ENCODE data around the gene CFAP107.

The CFAP107 gene

DNA sequence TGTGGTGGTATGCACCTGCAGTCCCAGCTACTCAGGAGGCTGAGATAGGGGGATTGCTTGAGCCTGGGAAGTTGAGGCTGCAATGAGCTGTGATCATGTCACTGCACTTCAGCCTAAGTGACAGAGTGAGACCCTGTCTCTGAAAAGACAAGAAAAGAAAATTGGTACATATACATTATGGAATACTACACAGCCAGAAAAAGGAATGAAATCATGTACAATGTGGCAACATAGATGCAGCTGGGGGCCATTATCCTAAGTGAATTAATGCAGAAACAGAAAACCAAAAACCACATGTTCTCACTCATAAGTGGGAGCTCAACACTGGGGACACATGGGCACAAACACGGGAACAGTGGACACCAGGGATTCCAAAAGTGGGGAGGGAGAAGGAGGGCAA is 7.1 kb upstream of the CFAP107 start:
- no peak for DNase-seq (ENCODE audit: low read depth in 2 of 2)
- TF ChIP-seq, protein P1, sequence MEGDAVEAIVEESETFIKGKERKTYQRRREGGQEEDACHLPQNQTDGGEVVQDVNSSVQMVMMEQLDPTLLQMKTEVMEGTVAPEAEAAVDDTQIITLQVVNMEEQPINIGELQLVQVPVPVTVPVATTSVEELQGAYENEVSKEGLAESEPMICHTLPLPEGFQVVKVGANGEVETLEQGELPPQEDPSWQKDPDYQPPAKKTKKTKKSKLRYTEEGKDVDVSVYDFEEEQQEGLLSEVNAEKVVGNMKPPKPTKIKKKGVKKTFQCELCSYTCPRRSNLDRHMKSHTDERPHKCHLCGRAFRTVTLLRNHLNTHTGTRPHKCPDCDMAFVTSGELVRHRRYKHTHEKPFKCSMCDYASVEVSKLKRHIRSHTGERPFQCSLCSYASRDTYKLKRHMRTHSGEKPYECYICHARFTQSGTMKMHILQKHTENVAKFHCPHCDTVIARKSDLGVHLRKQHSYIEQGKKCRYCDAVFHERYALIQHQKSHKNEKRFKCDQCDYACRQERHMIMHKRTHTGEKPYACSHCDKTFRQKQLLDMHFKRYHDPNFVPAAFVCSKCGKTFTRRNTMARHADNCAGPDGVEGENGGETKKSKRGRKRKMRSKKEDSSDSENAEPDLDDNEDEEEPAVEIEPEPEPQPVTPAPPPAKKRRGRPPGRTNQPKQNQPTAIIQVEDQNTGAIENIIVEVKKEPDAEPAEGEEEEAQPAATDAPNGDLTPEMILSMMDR (IDR thresholded peaks at IDR 0.05; ENCODE audit: low read depth, low read length): no peak
- H3K4me3 ChIP-seq (replicated peaks in 1 of 2; ENCODE audit: low read depth in 2 of 2, low read length in 2 of 2): no peak overlapping the region

- DNase-seq (ENCODE audit: low read depth in 2 of 2): no peak
- H3K4me3 ChIP-seq (replicated peaks in 1 of 2; ENCODE audit: low read depth in 2 of 2, low read length in 2 of 2): no peak overlapping the region
- TF ChIP-seq, protein P1 (IDR thresholded peaks at IDR 0.05; ENCODE audit: low read depth, low read length): no peak
Observed at GRCh38 chr1:12739613-12740012, 6.4 kb upstream of the CFAP107 start.

GRCh38 chr1:12741946-12742345 is 4.1 kb upstream of the CFAP107 start:
- H3K4me3 ChIP-seq (replicated peaks in 1 of 2; ENCODE audit: low read depth in 2 of 2, low read length in 2 of 2): no peak overlapping the region
- TF ChIP-seq, protein P1 (IDR thresholded peaks at IDR 0.05; ENCODE audit: low read depth, low read length): no peak
- DNase-seq (ENCODE audit: low read depth in 2 of 2): no peak

DNA sequence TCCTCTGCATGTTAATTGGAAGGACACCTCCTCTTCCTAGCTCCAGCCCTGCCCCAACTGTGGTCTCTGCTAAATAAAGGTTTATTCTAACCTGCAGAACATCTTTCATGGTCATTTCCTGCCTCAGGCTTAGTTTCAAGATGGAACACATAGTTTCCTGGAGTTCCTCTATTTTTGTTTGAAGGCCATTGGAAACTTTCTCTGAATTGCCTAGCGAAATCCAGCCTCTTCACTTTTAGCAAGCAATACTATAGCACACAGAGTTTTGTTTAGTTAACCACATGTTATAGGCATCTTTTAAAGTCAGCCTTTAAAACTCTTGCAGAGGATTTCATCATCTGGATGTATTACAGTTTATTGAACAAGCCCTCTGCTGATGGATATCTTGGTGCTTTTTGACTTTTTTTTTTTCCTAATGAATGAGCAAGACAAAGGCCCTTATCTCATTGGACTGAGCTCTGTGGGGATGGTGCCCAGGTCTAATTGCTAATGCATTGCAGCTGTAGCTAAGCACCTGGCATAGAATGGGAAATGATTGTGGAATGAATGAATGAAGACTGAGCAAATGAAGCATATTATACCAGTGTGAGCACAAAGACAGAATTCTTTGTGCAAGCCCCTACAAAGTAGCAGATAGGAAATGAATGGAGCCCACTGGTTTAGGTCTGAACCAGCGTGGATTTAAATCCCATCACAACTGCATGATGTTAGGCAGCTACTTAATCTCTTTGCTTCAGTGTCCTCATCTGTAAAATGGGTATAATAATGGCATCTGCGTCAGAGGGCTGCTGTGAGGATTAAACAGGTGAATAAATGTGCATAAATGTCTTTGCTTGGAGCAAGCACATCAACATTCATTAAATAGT is 641 bp upstream of the CFAP107 start:
- H3K4me3 ChIP-seq (replicated peaks in 1 of 2; ENCODE audit: low read depth in 2 of 2, low read length in 2 of 2): no peak overlapping the region
- peak in 1 of 2 donors; percentile 1 for DNase-seq (ENCODE audit: low read depth in 2 of 2)

DNA sequence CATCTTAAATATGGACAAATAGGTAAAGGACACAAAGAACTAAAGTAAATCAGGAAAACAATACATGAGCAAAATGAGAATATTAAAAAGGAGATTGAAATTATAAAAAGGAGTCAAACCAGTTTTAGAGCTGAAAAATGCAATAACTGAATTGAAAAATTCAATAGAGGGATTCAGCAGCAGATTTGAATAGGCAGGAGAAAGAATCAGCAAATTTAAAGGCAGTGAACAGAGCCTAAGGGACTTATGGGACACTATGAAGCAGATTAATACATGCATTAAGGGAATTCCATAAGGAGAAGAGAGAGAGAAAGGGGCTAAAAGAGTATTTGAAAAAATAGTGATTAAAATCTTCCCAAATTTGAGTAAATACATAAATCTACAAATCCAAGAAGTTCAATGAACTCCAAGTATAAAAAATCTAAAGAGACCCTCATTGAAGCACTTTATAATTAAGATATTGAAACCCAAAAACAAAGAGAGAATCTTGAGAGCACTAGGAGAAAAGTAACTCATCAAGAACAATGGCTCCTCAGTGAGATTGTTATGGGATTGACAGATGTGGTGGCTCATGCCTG is 2.9 kb downstream of the CFAP107 start:
- DNase-seq (ENCODE audit: low read depth in 2 of 2): no peak

More for the DNA sequence above, 641 bp upstream of the CFAP107 start:
- TF ChIP-seq, protein P1 (IDR thresholded peaks at IDR 0.05; ENCODE audit: low read depth, low read length): no peak

GRCh38 chr1:12754738-12755137 is 8.7 kb downstream of the CFAP107 start:
- H3K4me3 ChIP-seq (replicated peaks in 1 of 2; ENCODE audit: low read depth in 2 of 2, low read length in 2 of 2): no peak overlapping the region
- DNase-seq (ENCODE audit: low read depth in 2 of 2): no peak
- TF ChIP-seq, protein P1 (IDR thresholded peaks at IDR 0.05; ENCODE audit: low read depth, low read length): no peak

More for the DNA sequence above, 2.9 kb downstream of the CFAP107 start:
- TF ChIP-seq, protein P1 (IDR thresholded peaks at IDR 0.05; ENCODE audit: low read depth, low read length): no peak
- no peak overlapping the region for H3K4me3 ChIP-seq (replicated peaks in 1 of 2; ENCODE audit: low read depth in 2 of 2, low read length in 2 of 2)

Data from cardiac fibroblast (primary cell).